ENCODE results near the gene TRAPPC2L. TPM values are rescaled to one million over a fixed set of nuclear protein-coding genes. Genes with fewer than 3 reads are reported as not detected.

The TRAPPC2L gene
- total RNA-seq, 1 donor: 57.2 TPM

DNA sequence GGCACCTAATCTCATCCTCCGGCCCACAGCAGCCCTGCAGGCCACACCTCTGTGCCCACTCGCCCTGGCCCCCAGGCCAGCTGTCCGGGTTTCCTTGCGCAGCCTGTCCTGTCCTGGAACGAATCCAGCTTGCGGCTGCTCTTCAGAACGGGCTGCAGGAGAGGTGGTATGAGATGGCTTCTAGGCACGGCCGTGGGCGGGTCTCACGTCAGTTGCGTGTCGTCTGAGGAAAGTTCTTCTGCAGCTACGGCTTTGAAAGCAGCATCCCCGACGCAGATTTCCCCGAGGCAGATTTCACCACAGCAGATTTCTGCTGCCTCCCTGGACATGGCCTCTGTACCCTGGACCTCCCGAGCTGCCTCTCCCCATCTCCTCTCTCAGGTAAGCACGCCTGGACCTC is 18.4 kb upstream of the TRAPPC2L start:
- TF ChIP-seq, protein P1, sequence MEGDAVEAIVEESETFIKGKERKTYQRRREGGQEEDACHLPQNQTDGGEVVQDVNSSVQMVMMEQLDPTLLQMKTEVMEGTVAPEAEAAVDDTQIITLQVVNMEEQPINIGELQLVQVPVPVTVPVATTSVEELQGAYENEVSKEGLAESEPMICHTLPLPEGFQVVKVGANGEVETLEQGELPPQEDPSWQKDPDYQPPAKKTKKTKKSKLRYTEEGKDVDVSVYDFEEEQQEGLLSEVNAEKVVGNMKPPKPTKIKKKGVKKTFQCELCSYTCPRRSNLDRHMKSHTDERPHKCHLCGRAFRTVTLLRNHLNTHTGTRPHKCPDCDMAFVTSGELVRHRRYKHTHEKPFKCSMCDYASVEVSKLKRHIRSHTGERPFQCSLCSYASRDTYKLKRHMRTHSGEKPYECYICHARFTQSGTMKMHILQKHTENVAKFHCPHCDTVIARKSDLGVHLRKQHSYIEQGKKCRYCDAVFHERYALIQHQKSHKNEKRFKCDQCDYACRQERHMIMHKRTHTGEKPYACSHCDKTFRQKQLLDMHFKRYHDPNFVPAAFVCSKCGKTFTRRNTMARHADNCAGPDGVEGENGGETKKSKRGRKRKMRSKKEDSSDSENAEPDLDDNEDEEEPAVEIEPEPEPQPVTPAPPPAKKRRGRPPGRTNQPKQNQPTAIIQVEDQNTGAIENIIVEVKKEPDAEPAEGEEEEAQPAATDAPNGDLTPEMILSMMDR (IDR thresholded peaks at IDR 0.05; ENCODE audit: insufficient read depth, low read length): no peak
- H3K4me3 ChIP-seq (ENCODE audit: low read depth, low read length): no peak overlapping the region
- no peak for DNase-seq (ENCODE audit: low read depth)

DNA sequence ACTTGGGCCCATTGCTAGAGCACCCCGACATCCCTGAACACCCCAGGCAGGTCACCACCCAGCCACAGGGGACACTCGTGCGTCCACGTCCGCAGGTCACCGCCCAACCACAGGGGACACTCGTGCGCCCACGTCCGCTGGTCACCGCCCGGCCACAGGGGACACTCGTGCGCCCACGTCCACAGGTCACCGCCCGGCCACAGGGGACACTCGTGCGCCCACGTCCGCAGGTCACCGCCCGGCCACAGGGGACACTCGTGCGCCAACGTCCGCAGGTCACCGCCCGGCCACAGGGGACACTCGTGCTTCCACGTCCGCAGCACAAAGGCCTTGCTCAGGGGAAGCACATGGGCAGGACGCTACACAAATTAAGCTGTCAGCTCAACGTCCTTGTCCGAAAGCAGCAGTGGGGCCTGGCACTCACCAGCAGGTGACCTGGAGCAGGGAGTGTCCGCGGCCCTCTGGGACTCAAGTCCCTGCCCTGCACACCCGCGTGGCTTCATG is 17.8 kb upstream of the TRAPPC2L start:
- H3K4me3 ChIP-seq (ENCODE audit: low read depth, low read length): no peak overlapping the region
- no peak for DNase-seq (ENCODE audit: low read depth)
- TF ChIP-seq, protein P1 (IDR thresholded peaks at IDR 0.05; ENCODE audit: insufficient read depth, low read length): no peak

DNA sequence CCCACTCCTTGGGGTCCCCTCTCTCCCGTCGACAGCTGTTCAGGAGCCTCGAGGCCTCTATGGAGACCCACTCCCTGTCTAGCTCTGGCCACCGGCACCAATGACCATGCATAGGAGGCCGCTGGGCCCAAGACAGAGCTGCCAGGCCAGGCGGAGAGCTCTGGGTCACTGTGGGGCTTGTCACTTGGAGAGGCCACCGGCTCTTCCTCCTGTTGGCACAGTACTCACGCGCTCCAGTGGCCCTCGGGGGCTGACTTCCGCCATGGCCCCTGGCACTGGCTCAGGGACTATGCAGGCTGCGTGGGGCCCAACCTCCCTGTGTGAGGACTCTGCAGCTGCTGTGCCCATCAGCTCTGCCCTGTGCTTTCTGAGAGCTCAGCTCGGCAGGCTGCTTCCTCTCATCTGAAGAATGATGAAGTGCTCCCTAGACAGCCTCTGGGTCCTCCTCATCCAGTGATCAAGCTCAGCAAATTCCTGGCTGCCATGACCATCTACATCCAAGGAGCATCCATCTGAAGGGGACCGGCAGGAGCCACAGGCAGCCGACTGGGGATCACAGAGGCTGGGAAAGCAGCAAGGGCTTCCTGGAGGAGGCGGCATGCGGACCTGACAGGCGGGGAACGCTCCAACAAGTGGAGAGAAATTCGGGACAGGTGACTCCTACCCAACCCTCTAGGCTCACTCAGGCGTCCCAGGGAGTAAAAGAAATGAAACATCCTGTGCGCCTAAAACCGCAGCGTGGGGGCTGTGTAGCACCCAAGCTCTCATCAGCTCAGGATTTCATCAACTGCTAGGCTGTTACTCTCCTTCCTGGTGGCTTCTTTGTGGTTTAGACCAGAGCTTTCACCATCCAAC is 17.0 kb upstream of the TRAPPC2L start:
- TF ChIP-seq, protein P1 (IDR thresholded peaks at IDR 0.05; ENCODE audit: insufficient read depth, low read length): no peak
- no peak overlapping the region for H3K4me3 ChIP-seq (ENCODE audit: low read depth, low read length)
- no peak for DNase-seq (ENCODE audit: low read depth)

DNA sequence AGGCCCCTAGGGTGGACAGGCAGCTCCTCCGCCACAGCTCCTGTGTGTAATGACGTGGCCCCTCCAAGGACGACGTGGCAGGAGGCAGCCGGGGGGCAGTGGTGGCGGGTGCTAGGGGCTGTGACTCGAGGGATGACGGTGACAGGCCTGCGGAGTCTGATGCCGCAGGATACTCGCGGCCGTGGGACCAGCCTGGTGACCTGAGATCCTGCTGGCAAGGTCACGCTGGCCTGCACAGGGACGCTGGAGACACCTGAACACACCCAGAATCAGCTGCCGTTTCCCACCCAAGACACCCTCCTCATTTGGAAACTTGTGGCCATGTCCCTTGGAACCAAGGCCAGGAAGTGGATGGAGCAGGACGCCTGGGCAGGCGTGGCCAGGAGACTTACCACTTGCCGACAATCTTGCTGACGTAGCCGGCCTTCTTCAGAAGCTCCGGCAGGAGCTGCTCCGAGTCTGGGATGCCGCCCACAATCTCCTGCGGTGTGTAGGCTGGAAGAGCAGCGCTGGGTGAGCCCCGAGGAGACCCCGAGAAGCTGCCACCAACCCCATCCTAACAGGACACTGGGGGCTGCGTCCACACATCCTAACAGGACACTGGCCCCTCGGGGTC is 16.2 kb upstream of the TRAPPC2L start:
- TF ChIP-seq, protein P1 (IDR thresholded peaks at IDR 0.05; ENCODE audit: insufficient read depth, low read length): no peak

DNA sequence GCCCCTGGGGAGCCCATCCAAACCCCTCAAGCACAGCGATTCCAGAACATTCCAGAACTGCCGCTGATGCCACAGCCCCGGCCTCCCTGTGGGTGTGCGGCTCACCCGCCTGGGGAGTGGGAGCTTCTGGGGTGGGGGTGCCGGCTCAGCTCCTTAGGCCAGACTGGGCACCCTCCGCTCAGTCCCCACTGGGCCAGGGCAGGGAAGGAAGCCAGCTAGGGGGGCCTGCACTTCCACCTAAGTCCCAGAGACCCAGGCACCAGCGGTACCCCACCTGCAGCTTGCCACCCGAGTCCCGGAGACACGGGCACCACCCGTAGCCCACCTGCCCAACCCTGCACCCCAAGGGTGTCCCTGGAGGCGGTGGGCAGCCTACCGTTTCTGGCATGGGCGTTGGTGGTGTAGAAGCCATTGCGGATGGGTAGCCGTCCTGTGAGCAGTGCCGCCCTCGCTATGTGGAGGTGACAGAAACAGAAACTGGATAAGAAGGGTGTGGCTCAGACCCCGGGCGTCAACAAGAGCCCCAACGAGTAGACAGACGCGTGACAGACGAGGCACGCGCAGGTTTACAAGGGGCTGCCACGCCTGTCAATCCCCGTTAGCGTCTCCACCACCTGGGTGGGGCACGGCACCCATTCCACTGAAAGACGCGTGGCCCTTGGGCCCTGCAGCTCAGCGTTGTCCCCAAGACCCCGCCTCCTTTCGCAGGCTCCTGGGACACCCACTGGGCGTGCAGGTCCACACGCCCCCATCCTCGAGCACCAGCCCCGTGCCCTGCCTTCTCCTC is 15.2 kb upstream of the TRAPPC2L start:
- TF ChIP-seq, protein P1 (IDR thresholded peaks at IDR 0.05; ENCODE audit: insufficient read depth, low read length): no peak
- DNase-seq (ENCODE audit: low read depth): no peak
- no peak overlapping the region for H3K4me3 ChIP-seq (ENCODE audit: low read depth, low read length)

More for the DNA sequence above, 16.2 kb upstream of the TRAPPC2L start:
- no peak overlapping the region for H3K4me3 ChIP-seq (ENCODE audit: low read depth, low read length)
- DNase-seq (ENCODE audit: low read depth): no peak

DNA sequence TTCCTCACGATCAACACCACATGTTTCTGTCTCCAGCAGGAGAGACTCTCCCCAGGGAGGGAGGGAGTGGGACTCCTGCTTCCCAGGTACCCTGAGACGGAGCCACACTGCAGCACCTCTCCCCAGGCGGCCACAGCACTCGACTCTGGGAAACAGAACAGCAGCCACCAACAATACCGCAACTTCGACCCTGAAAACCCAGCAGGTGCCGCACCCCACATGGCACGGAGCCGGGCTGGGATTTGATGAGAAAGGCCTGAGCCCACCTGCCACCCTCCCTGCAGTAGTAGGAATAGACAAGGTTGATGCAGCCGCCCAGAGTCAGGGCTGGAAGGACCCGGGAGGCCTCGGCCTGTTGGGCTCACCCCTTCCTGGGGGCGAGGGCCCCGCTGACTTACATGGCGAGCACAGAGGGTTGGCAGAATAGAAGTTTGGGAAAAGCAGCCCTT is 14.6 kb upstream of the TRAPPC2L start:
- TF ChIP-seq, protein P1 (IDR thresholded peaks at IDR 0.05; ENCODE audit: insufficient read depth, low read length): no peak
- DNase-seq (ENCODE audit: low read depth): no peak
- H3K4me3 ChIP-seq (ENCODE audit: low read depth, low read length): no peak overlapping the region

Measured in fibroblast of the aortic adventitia (primary cell).